ENCODE measurements around the gene RCSD1.

DNA sequence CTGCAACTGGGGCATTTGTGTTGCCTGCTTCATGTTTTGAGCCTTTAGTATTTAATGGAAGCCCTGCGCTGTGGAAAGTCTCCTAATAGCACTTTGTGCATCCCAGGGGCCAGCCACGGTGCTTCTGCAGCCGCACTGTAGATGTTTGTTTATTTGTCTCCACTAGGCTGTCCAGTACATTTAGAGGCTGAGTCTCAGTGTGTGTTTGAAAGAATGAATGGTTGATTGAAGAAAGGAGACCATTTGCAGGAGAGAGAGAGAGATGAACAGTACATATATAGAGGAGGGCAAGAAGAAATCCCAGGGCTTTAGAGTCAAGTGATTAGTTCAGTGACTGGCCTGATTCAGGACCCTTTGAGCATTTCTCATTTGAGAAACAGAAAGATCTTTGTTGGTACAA, 125.6 kb downstream of the RCSD1 start:
- TF ChIP-seq, protein P1, sequence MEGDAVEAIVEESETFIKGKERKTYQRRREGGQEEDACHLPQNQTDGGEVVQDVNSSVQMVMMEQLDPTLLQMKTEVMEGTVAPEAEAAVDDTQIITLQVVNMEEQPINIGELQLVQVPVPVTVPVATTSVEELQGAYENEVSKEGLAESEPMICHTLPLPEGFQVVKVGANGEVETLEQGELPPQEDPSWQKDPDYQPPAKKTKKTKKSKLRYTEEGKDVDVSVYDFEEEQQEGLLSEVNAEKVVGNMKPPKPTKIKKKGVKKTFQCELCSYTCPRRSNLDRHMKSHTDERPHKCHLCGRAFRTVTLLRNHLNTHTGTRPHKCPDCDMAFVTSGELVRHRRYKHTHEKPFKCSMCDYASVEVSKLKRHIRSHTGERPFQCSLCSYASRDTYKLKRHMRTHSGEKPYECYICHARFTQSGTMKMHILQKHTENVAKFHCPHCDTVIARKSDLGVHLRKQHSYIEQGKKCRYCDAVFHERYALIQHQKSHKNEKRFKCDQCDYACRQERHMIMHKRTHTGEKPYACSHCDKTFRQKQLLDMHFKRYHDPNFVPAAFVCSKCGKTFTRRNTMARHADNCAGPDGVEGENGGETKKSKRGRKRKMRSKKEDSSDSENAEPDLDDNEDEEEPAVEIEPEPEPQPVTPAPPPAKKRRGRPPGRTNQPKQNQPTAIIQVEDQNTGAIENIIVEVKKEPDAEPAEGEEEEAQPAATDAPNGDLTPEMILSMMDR (IDR thresholded peaks at IDR 0.05; ENCODE audit: low read length) = no peak
- no peak for TF ChIP-seq EZH2 (IDR thresholded peaks at IDR 0.05; ENCODE audit: borderline replicate concordance, low read length)

Data from OCI-LY1 (cell line).